B cell (primary cell): ENCODE measurements around the gene ERBB4. TPM values are rescaled to one million over a fixed set of nuclear protein-coding genes. Genes with fewer than 3 reads are reported as not detected.

Source experiments
- ATAC-seq: fragments of 200-7000 bp; cut with Tn5 transposase; one replicate; pipeline ENCODE4 v1.10.0; 2021; ENCODE audit warnings: low read depth, mild to moderate bottlenecking, moderate number of reproducible peaks, moderate library complexity
- CTCF ChIA-PET: fragments of 350-600 bp; sonication (Branson Sonifier 250); formaldehyde crosslinking; loops from one replicate; lab custom pipeline; 2021; ENCODE audit warnings: antibody characterized with exemption, inconsistent platforms; lab: Charles Lee
- POLR2A ChIA-PET: fragments of 350-600 bp; sonication (Branson Sonifier 250); formaldehyde crosslinking; loops from one replicate; lab custom pipeline; 2021; ENCODE audit warnings: antibody characterized with exemption; lab: Charles Lee
- DNase-seq: peaks from one replicate; pipeline ENCODE4 v3.0.0; 2013
- H2AFZ ChIP-seq: 2 replicates; pipeline ENCODE4 v1.6.1; 2012; ENCODE audit warnings: mild to moderate bottlenecking, low read depth, low read length; ENCODE audit not compliant: insufficient read depth, poor library complexity, severe bottlenecking
- H3K27ac ChIP-seq, 2 donors: 1 replicate in 1 of 2; 2 replicates in 1 of 2; pipeline ENCODE4 v1.5.1; 2012 to 2013; ENCODE audit warnings: low read length in 2 of 2, mild to moderate bottlenecking in 2 of 2, moderate library complexity in 1 of 2
- H3K27me3 ChIP-seq, 4 experiments: fragments of 200-600 bp in 1 of 4; sonication (generic) in 1 of 4; replicated peaks in 1 of 4; 1 replicate in 2 of 4; 2 replicates in 2 of 4; pipeline versions ENCODE4 v1.6.1 to v1.7.0; 2013 to 2016; ENCODE audit warnings: low read length in 3 of 4, mild to moderate bottlenecking in 2 of 4, mixed read lengths in 1 of 4, moderate library complexity in 1 of 4; ENCODE audit not compliant: insufficient read depth in 4 of 4, control insufficient read depth in 3 of 4; ENCODE audit errors: control extremely low read depth in 1 of 4
- H3K36me3 ChIP-seq, 2 experiments: replicated peaks in 1 of 2; 1 replicate in 1 of 2; 2 replicates in 1 of 2; pipeline versions ENCODE4 v1.6.1 to v1.7.1; 2013; ENCODE audit warnings: low read length in 1 of 2; ENCODE audit not compliant: insufficient read depth in 2 of 2, control insufficient read depth in 1 of 2; ENCODE audit errors: control extremely low read depth in 1 of 2, extremely low read depth in 1 of 2
- H3K4me1 ChIP-seq, 2 donors: fragments of 200-600 bp in 1 of 2; sonication (generic) in 1 of 2; 1 replicate in 1 of 2; 2 replicates in 1 of 2; pipeline versions ENCODE4 v1.5.1 to v1.6.1; 2013 to 2017; ENCODE audit warnings: low read length in 2 of 2; ENCODE audit not compliant: control insufficient read depth in 2 of 2, insufficient read depth in 2 of 2
- H3K4me2 ChIP-seq: replicated peaks from 2 replicates; pipeline ENCODE3; 2012; ENCODE audit warnings: mild to moderate bottlenecking, low read depth, low read length; ENCODE audit not compliant: poor library complexity, severe bottlenecking
- H3K4me3 ChIP-seq, 5 experiments: fragments of 200-600 bp in 1 of 5; sonication (generic) in 1 of 5; 1 replicate in 3 of 5; 2 replicates in 2 of 5; pipeline versions ENCODE4 v1.5.1 to v1.7.0; 2011 to 2016; ENCODE audit warnings: low read length in 4 of 5, mild to moderate bottlenecking in 4 of 5, low read depth in 2 of 5, control low read depth in 1 of 5, moderate library complexity in 1 of 5; ENCODE audit not compliant: insufficient read depth in 1 of 5; ENCODE audit errors: control extremely low read depth in 1 of 5, extremely low read depth in 1 of 5
- H3K79me2 ChIP-seq: fragments of 200-600 bp; sonication (generic); one replicate; pipeline ENCODE4 v1.6.0; 2016; ENCODE audit warnings: low read length; ENCODE audit not compliant: control insufficient read depth, insufficient read depth
- H3K9ac ChIP-seq: fragments of 200-600 bp; sonication (generic); 2 replicates; pipeline ENCODE4 v1.6.1; 2017; ENCODE audit warnings: mild to moderate bottlenecking, low read length, moderate library complexity
- H3K9me3 ChIP-seq, 3 donors: one replicate each; pipeline versions ENCODE4 v1.6.1 to v1.7.1; 2013; ENCODE audit warnings: low read length in 2 of 3; ENCODE audit not compliant: control insufficient read depth in 2 of 3, insufficient read depth in 1 of 3; ENCODE audit errors: control extremely low read depth in 1 of 3
- H4K20me1 ChIP-seq: 2 replicates; pipeline ENCODE4 v1.6.0; 2012; ENCODE audit warnings: mild to moderate bottlenecking, low read length; ENCODE audit not compliant: insufficient read depth, control insufficient read depth, poor library complexity, severe bottlenecking
- H3K27ac Mint-ChIP-seq: one replicate; pipeline ENCODE4 v1.8.0; 2021; ENCODE audit warnings: mixed read lengths
- H3K27me3 Mint-ChIP-seq: one replicate; pipeline ENCODE4 v1.8.0; 2021; ENCODE audit warnings: mixed read lengths
- H3K4me1 Mint-ChIP-seq: one replicate; pipeline ENCODE4 v1.8.0; 2021; ENCODE audit warnings: mixed read lengths
- H3K4me3 Mint-ChIP-seq: one replicate; pipeline ENCODE4 v1.8.0; 2021; ENCODE audit warnings: mixed read lengths
- H3K9me3 Mint-ChIP-seq: one replicate; pipeline ENCODE4 v1.8.0; 2022; ENCODE audit warnings: mixed read lengths; ENCODE audit not compliant: insufficient read depth
- CTCF ChIP-seq: fragments of 200-600 bp; IDR thresholded peaks from one replicate; pipeline ENCODE4 v1.8.0; 2022; ENCODE audit warnings: antibody characterized with exemption, mild to moderate bottlenecking
- EZH2 ChIP-seq: IDR thresholded peaks from 2 replicates; pipeline ENCODE4 v1.6.1; 2012; ENCODE audit warnings: borderline replicate concordance, low read depth, mild to moderate bottlenecking, moderate library complexity, low read length; ENCODE audit not compliant: insufficient read depth, poor library complexity, severe bottlenecking
- intact Hi-C: fragments of 100-400 bp; cut with micrococcal nuclease; formaldehyde crosslinking; loops from one replicate; pipeline ENCODE4 v1.10.0; 2022
- polyA plus RNA-seq: library from polyadenylated mRNA; depleted of rRNA; stranded (reverse); fragments of >200 nt; gene quantifications from 2 replicates; pipeline ENCODE4 v1.2.3, GENCODE V29; 2012
- total RNA-seq, 2 donors: library from RNA; stranded (reverse); fragments of 120-200 nt in 1 of 2; gene quantifications; 1 replicate in 1 of 2; 2 replicates in 1 of 2; pipeline versions ENCODE4 v1.2.3 to v1.2.4, GENCODE V29; 2013 to 2022

The ERBB4 gene
- total and polyA plus RNA-seq, 2 donors (not counting 1 experiment from before 2014, with no cell fraction given) = not detected

GRCh38 chr2:212328712-212329496, 209.7 kb downstream of the ERBB4 start:
- CTCF ChIA-PET = no interaction called here

More at GRCh38 chr2:212328712-212329496, 209.7 kb downstream of the ERBB4 start:
- Histone ChIP-seq H3K4me2 (no peak overlapping the region), H3K9ac (no peak overlapping the region), H3K9me3 (no peaks in the 10 kb centered on the region), H3K4me3 (no peak overlapping the region), H3K36me3 (no peaks in the 10 kb centered on the region), H3K4me1 (no peaks in the 10 kb centered on the region), H3K27ac (no peak overlapping the region), H3K79me2 (no peaks in the 10 kb centered on the region), H4K20me1 (no peaks in the 10 kb centered on the region), H3K27me3 (no peaks in the 10 kb centered on the region), H2AFZ (no peak overlapping the region)
- no peak for DNase-seq
- intact Hi-C loops = no loop called here
- Mint-ChIP-seq H3K9me3 (no peaks in the 10 kb centered on the region), H3K27me3 (no peaks in the 10 kb centered on the region), H3K4me3 (no peak overlapping the region), H3K4me1 (no peaks in the 10 kb centered on the region), H3K27ac (no peak overlapping the region)
- no peak for ATAC-seq
- TF ChIP-seq CTCF (no peak), EZH2 (no peak)
- POLR2A ChIA-PET = no interaction called here
